Measurements from ENCODE around the gene PNPT1. TPM values are rescaled to one million over a fixed set of nuclear protein-coding genes. Genes with fewer than 3 reads are reported as not detected.

PNPT1 gene
- total and polyA plus RNA-seq, 12 donors, result 7.0 to 35.7 (median 19.7) TPM

GRCh38 chr2:55668956-55669355, 24.7 kb downstream of the PNPT1 start:
- no peaks in the 10 kb centered on the region for H3K27me3 ChIP-seq
- TF ChIP-seq CTCF (IDR thresholded peaks at IDR 0.05) (no peak), POLR2A (IDR thresholded peaks at IDR 0.05) (no peak)
- H3K4me3 ChIP-seq, result no peak overlapping the region
- no peak for DNase-seq
- H3K9me3 ChIP-seq (replicated peaks in 1 of 3), result no peaks in the 10 kb centered on the region
- no peaks in the 10 kb centered on the region for H3K4me1 ChIP-seq (replicated peaks in 1 of 2)
- H3K36me3 ChIP-seq (replicated peaks in 1 of 2), result peaks cover 0 to 28% of the 10 kb centered on the region in 2 donors
- intact Hi-C loops (cut with DNase I), result no loop called here
- no peak overlapping the region for H3K27ac ChIP-seq

GRCh38 chr2:55653255-55653654, 40.4 kb downstream of the PNPT1 start:
- TF ChIP-seq POLR2A (IDR thresholded peaks at IDR 0.05) (no peak), CTCF (IDR thresholded peaks at IDR 0.05) (no peak)
- Histone ChIP-seq H3K4me1 (replicated peaks in 1 of 2) (no peaks in the 10 kb centered on the region), H3K27me3 (no peaks in the 10 kb centered on the region), H3K27ac (no peak overlapping the region), H3K4me3 (no peak overlapping the region), H3K9me3 (replicated peaks in 1 of 3) (no peaks in the 10 kb centered on the region), H3K36me3 (replicated peaks in 1 of 2) (peaks cover 0 to 27% of the 10 kb centered on the region in 2 donors)
- intact Hi-C loops (cut with DNase I), result no loop called here
- WGBS, 4 donors, result 90 to 99% (median 95%) methylated on average over 2 of the region's 2 CpGs
- no peak for DNase-seq

- Histone ChIP-seq H3K9me3 (replicated peaks in 1 of 3) (no peaks in the 10 kb centered on the region), H3K4me1 (replicated peaks in 1 of 2) (no peaks in the 10 kb centered on the region), H3K36me3 (replicated peaks in 1 of 2) (peaks cover 0 to 15% of the 10 kb centered on the region in 2 donors), H3K27me3 (no peaks in the 10 kb centered on the region), H3K27ac (no peak overlapping the region), H3K4me3 (no peak overlapping the region)
- no peak for DNase-seq
- intact Hi-C loops (cut with DNase I), result no loop called here
- 90 to 100% (median 97%) methylated on average over 1 of the region's 1 CpG for WGBS, 4 donors
- TF ChIP-seq CTCF (IDR thresholded peaks at IDR 0.05), result no peak
- TF ChIP-seq POLR2A (IDR thresholded peaks at IDR 0.05), result no peak
Measured at GRCh38 chr2:55649211-55649610, 44.4 kb downstream of the PNPT1 start.

- Histone ChIP-seq H3K9me3 (replicated peaks in 1 of 3) (no peaks in the 10 kb centered on the region), H3K36me3 (replicated peaks in 1 of 2) (peaks cover 0 to 32% of the 10 kb centered on the region in 2 donors), H3K4me1 (replicated peaks in 1 of 2) (no peaks in the 10 kb centered on the region), H3K4me3 (no peak overlapping the region), H3K27ac (no peak overlapping the region), H3K27me3 (no peaks in the 10 kb centered on the region)
- intact Hi-C loops (cut with DNase I), result no loop called here
- no peak for DNase-seq
- no peak for TF ChIP-seq POLR2A (IDR thresholded peaks at IDR 0.05)
- 95 to 98% (median 96%) methylated on average over 3 of the region's 3 CpGs for WGBS, 4 donors
Measured at GRCh38 chr2:55636831-55637230, 56.8 kb downstream of the PNPT1 start.

GRCh38 chr2:55628931-55629330, 64.7 kb downstream of the PNPT1 start:
- H3K9me3 ChIP-seq (replicated peaks in 1 of 3), result no peaks in the 10 kb centered on the region
- no peak overlapping the region for H3K27ac ChIP-seq
- H3K4me3 ChIP-seq, result no peak overlapping the region
- 86 to 98% (median 87%) methylated on average over 1 to 2 of the region's 2 CpGs for WGBS, 4 donors
- no peak for TF ChIP-seq CTCF (IDR thresholded peaks at IDR 0.05)
- no peak for TF ChIP-seq POLR2A (IDR thresholded peaks at IDR 0.05)
- intact Hi-C loops (cut with DNase I), result no loop called here
- H3K4me1 ChIP-seq (replicated peaks in 1 of 2), result no peaks in the 10 kb centered on the region
- H3K36me3 ChIP-seq (replicated peaks in 1 of 2), result peaks cover 0 to 6% of the 10 kb centered on the region in 2 donors
- DNase-seq, result no peak
- H3K27me3 ChIP-seq, result no peaks in the 10 kb centered on the region

Measured in adrenal gland (tissue), 12 donors.